Endothelial cell of umbilical vein (primary cell): ENCODE measurements around the gene KIAA1958. TPM values are rescaled to one million over a fixed set of nuclear protein-coding genes. Genes with fewer than 3 reads are reported as not detected.

ENCODE experiments used
- BruUV-seq: library from RNA; stranded (reverse); fragments of 400-500 nt; replicated peaks from 2 replicates; lab custom pipeline; 2021; lab: Mats Ljungman, UMichigan
- CTCF ChIA-PET: fragments of 300-600, 350-600 bp; sonication (Branson Sonifier 250); formaldehyde crosslinking; loops from one replicate; lab custom pipeline; 2021; ENCODE audit warnings: antibody characterized with exemption, inconsistent platforms; lab: Charles Lee
- POLR2A ChIA-PET: fragments of 300-600, 350-600 bp; sonication (Branson Sonifier 250); formaldehyde crosslinking; loops from one replicate; lab custom pipeline; 2021; ENCODE audit warnings: antibody characterized with exemption, inconsistent platforms; lab: Charles Lee
- DNase-seq: peaks from one replicate; pipeline ENCODE4 v3.0.0-alpha.2; 2011; ENCODE audit warnings: low read depth, low spot score
- FAIRE-seq: peaks from 2 replicates; lab custom pipeline; 2011; peaks lifted over from hg19 to GRCh38; lab: Jason Lieb, UNC
- H2AFZ ChIP-seq: 2 replicates; pipeline ENCODE4 v1.6.0; 2012; ENCODE audit warnings: low read depth, low read length, control low read depth, inconsistent platforms
- H3K27ac ChIP-seq: 2 replicates; pipeline ENCODE4 v1.5.1; 2011; ENCODE audit warnings: low read depth, mild to moderate bottlenecking, control low read depth, low read length, moderate library complexity; ENCODE audit not compliant: insufficient read depth
- H3K27me3 ChIP-seq, 2 experiments: 2 replicates each; pipeline versions ENCODE4 v1.6.0 to v1.6.1; 2011; ENCODE audit warnings: low read length in 2 of 2, mixed read lengths in 1 of 2; ENCODE audit not compliant: control insufficient read depth in 2 of 2, insufficient read depth in 2 of 2
- H3K36me3 ChIP-seq, 2 experiments: 2 replicates in 1 of 2; 3 replicates in 1 of 2; pipeline ENCODE4 v1.5.1; 2011; ENCODE audit warnings: low read length in 2 of 2, mild to moderate bottlenecking in 1 of 2, moderate library complexity in 1 of 2; ENCODE audit not compliant: control insufficient read depth in 2 of 2, insufficient read depth in 2 of 2; ENCODE audit errors: extremely low read depth in 1 of 2
- H3K4me1 ChIP-seq: 3 replicates; pipeline ENCODE4 v1.5.1; 2011; ENCODE audit warnings: mild to moderate bottlenecking, low read length; ENCODE audit not compliant: control insufficient read depth, insufficient read depth; ENCODE audit errors: extremely low read depth
- H3K4me2 ChIP-seq: 2 replicates; pipeline ENCODE4 v1.6.1; 2011; ENCODE audit warnings: low read length, control low read depth, mixed read lengths; ENCODE audit not compliant: insufficient read depth
- H3K4me3 ChIP-seq, 3 experiments: fragments of 200-600 bp in 1 of 3; sonication (generic), shearing (Covaris generic) in 1 of 3; replicated peaks in 1 of 3; 2 replicates each; pipeline ENCODE4 v1.5.1; 2011 to 2016; ENCODE audit warnings: control low read depth in 3 of 3, low read length in 3 of 3, mild to moderate bottlenecking in 2 of 3, inconsistent platforms in 1 of 3, low read depth in 1 of 3, moderate library complexity in 1 of 3; ENCODE audit not compliant: insufficient read depth in 1 of 3
- H3K79me2 ChIP-seq: 2 replicates; pipeline ENCODE4 v1.6.0; 2012; ENCODE audit warnings: low read length, inconsistent platforms; ENCODE audit not compliant: control insufficient read depth, insufficient read depth
- H3K9ac ChIP-seq: replicated peaks from 2 replicates; pipeline ENCODE3; 2011; ENCODE audit warnings: low read length, control low read depth; ENCODE audit not compliant: insufficient read depth; ENCODE audit errors: extremely low read depth
- H3K9me1 ChIP-seq: replicated peaks from 3 replicates; pipeline ENCODE4 v1.6.0; 2011; ENCODE audit warnings: mild to moderate bottlenecking, low read length; ENCODE audit not compliant: control insufficient read depth, insufficient read depth; ENCODE audit errors: extremely low read depth
- H3K9me3 ChIP-seq: replicated peaks from 2 replicates; pipeline ENCODE4 v1.5.1; 2012; ENCODE audit warnings: low read length, inconsistent platforms; ENCODE audit not compliant: control insufficient read depth, insufficient read depth
- H4K20me1 ChIP-seq: replicated peaks from 2 replicates; pipeline ENCODE3; 2011; ENCODE audit warnings: mild to moderate bottlenecking, low read length; ENCODE audit not compliant: control insufficient read depth, insufficient read depth; ENCODE audit errors: extremely low read depth
- CTCF ChIP-seq, 2 donors: IDR thresholded peaks; 1 replicate in 1 of 2; 2 replicates in 1 of 2; pipeline ENCODE4 v1.5.1; 2011; ENCODE audit warnings: low read length in 2 of 2, mild to moderate bottlenecking in 2 of 2, moderate library complexity in 2 of 2, control low read depth in 1 of 2, inconsistent platforms in 1 of 2, low read depth in 1 of 2; ENCODE audit not compliant: insufficient read depth in 1 of 2; ENCODE audit errors: extremely low read depth in 1 of 2
- EZH2 ChIP-seq: IDR thresholded peaks from 2 replicates; pipeline ENCODE4 v1.6.1; 2012; ENCODE audit warnings: borderline replicate concordance, low read depth, mild to moderate bottlenecking, moderate library complexity, low read length, inconsistent platforms; ENCODE audit not compliant: severe bottlenecking
- FOS ChIP-seq: IDR thresholded peaks from 2 replicates; pipeline ENCODE4 v1.6.1; 2011; ENCODE audit warnings: mild to moderate bottlenecking, low read length, moderate library complexity, borderline replicate concordance; ENCODE audit not compliant: insufficient read depth
- GATA2 ChIP-seq: IDR thresholded peaks from 2 replicates; pipeline ENCODE4 v1.7.0; 2011; ENCODE audit warnings: low read depth, mild to moderate bottlenecking, moderate library complexity, mixed read lengths, low read length; ENCODE audit not compliant: insufficient read length, insufficient read depth
- JUN ChIP-seq: IDR thresholded peaks from 2 replicates; pipeline ENCODE4 v1.6.1; 2011; ENCODE audit warnings: borderline replicate concordance, low read depth; ENCODE audit not compliant: insufficient read length, insufficient read depth
- MYC ChIP-seq: IDR thresholded peaks from one replicate; pipeline ENCODE4 v1.6.1; 2011; ENCODE audit warnings: mild to moderate bottlenecking, low read depth, low read length
- POLR2A ChIP-seq: IDR thresholded peaks from 2 replicates; pipeline ENCODE4 v1.6.1; 2012; ENCODE audit warnings: low read depth, mild to moderate bottlenecking, control low read depth, low read length
- dilution Hi-C: fragments of 300-500 bp; cut with MboI; formaldehyde crosslinking; loops from one replicate; pipeline ENCODE4 v1.15.0; 2019; ENCODE audit warnings: low sequenced_read_pairs; ENCODE audit not compliant: extremely low pct_ligation_motif_present
- intact Hi-C: fragments of 100-400 bp; cut with micrococcal nuclease; formaldehyde crosslinking; loops from one replicate; pipeline ENCODE4 v1.10.0; 2022
- polyA plus RNA-seq, 4 experiments: library from polyadenylated mRNA; depleted of rRNA in 3 of 4; stranded (reverse) in 3 of 4; unstranded in 1 of 4; fragments of >200 nt; gene quantifications; 2 replicates each; pipeline versions ENCODE4 v1.2.1 to v1.2.3, GENCODE V29; 2011 to 2012; ENCODE audit warnings: missing spikeins in 1 of 4
- total RNA-seq: library from RNA; stranded (reverse); gene quantifications from 2 replicates; pipeline ENCODE4 v1.2.3, GENCODE V29; 2021

The KIAA1958 gene
- total and polyA plus RNA-seq, 2 donors (not counting 3 experiments of a cell fraction or from before 2014, with no cell fraction given), result 1.7 to 5.0 TPM

- Histone ChIP-seq H3K79me2 (peaks cover 2% of the 10 kb centered on the region), H3K27ac (no peak overlapping the region), H3K4me3 (no peak overlapping the region), H3K36me3 (no peaks in the 10 kb centered on the region), H3K9ac (no peak overlapping the region), H3K4me2 (no peak overlapping the region), H3K9me3 (no peaks in the 10 kb centered on the region), H3K9me1 (no peaks in the 10 kb centered on the region), H3K27me3 (no peaks in the 10 kb centered on the region), H3K4me1 (peaks cover 4% of the 10 kb centered on the region), H4K20me1 (no peaks in the 10 kb centered on the region), H2AFZ (no peak overlapping the region)
- TF ChIP-seq FOS (no peak), CTCF (IDR thresholded peaks at IDR 0.05; ENCODE audit: extremely low read depth in 1 of 2, insufficient read depth in 1 of 2, low read depth in 1 of 2, low read length in 2 of 2) (no peak), JUN (no peak), GATA2 (no peak), MYC (no peak), EZH2 (no peak), POLR2A (no peak)
- no peak for FAIRE-seq
- BruUV-seq, result no TSS peak
- DNase-seq, result no peak
- POLR2A ChIA-PET, result no interaction called here
- dilution Hi-C loops (no loop called here), intact Hi-C loops (loop anchor here (5.0 kb wide), 1 partner anchor 112 kb away; no protein-coding TSS in a partner anchor)
- CTCF ChIA-PET, result no interaction called here
Observed at GRCh38 chr9:112489039-112489546, 2.5 kb downstream of the KIAA1958 start.
